Neuronal stem cell (in vitro differentiated cells): ENCODE data around the gene THOC1.

Experiments
- DNase-seq: peaks from one replicate; pipeline ENCODE4 v3.0.0-alpha.2; 2013; ENCODE audit warnings: low spot score
- H2AFZ ChIP-seq: one replicate; pipeline ENCODE4 v1.6.1; 2013; ENCODE audit warnings: mild to moderate bottlenecking, low read length, inconsistent platforms
- H2AK5ac ChIP-seq: 2 replicates; pipeline ENCODE4 v1.6.1; 2013; ENCODE audit warnings: low read depth, mild to moderate bottlenecking, inconsistent platforms, low read length, moderate library complexity, mixed read lengths
- H2BK120ac ChIP-seq: 2 replicates; pipeline ENCODE4 v1.6.1; 2013; ENCODE audit warnings: low read depth, mild to moderate bottlenecking, inconsistent platforms, low read length, moderate library complexity, mixed read lengths
- H2BK12ac ChIP-seq: one replicate; pipeline ENCODE4 v1.6.1; 2013; ENCODE audit warnings: low read length, inconsistent platforms
- H2BK15ac ChIP-seq: 2 replicates; pipeline ENCODE4 v1.6.1; 2013; ENCODE audit warnings: mild to moderate bottlenecking, low read length, inconsistent platforms, mixed read lengths
- H2BK5ac ChIP-seq: one replicate; pipeline ENCODE4 v1.6.1; 2013; ENCODE audit warnings: inconsistent platforms, mild to moderate bottlenecking, low read length, moderate library complexity
- H3K14ac ChIP-seq: one replicate; pipeline ENCODE4 v1.6.1; 2013; ENCODE audit warnings: low read length, inconsistent platforms
- H3K18ac ChIP-seq: 2 replicates; pipeline ENCODE4 v1.6.1; 2013; ENCODE audit warnings: low read length, inconsistent platforms
- H3K23ac ChIP-seq: 2 replicates; pipeline ENCODE4 v1.6.1; 2013; ENCODE audit warnings: low read depth, mild to moderate bottlenecking, mixed read lengths, low read length, inconsistent platforms; ENCODE audit not compliant: poor library complexity
- H3K27ac ChIP-seq: replicated peaks from 3 replicates; pipeline ENCODE4 v1.5.1; 2013; ENCODE audit warnings: low read length, inconsistent platforms
- H3K27me3 ChIP-seq, 3 experiments: 2 replicates each; pipeline ENCODE4 v1.6.1; 2013; ENCODE audit warnings: low read length in 3 of 3, mild to moderate bottlenecking in 2 of 3, inconsistent platforms in 1 of 3, low read depth in 1 of 3, mixed read lengths in 1 of 3, moderate library complexity in 1 of 3; ENCODE audit not compliant: control insufficient read depth in 3 of 3, insufficient read depth in 3 of 3
- H3K36me3 ChIP-seq, 2 donors: replicated peaks in 1 of 2; 2 replicates each; pipeline ENCODE4 v1.6.1; 2013; ENCODE audit warnings: low read length in 2 of 2; ENCODE audit not compliant: control insufficient read depth in 2 of 2, insufficient read depth in 2 of 2
- H3K4ac ChIP-seq: 2 replicates; pipeline ENCODE4 v1.6.1; 2013; ENCODE audit warnings: inconsistent platforms, mild to moderate bottlenecking, low read length, moderate library complexity
- H3K4me1 ChIP-seq, 2 donors: 1 replicate in 1 of 2; 2 replicates in 1 of 2; pipeline ENCODE4 v1.6.1; 2013; ENCODE audit warnings: low read length in 2 of 2, low read depth in 1 of 2; ENCODE audit not compliant: control insufficient read depth in 2 of 2, insufficient read depth in 1 of 2
- H3K4me2 ChIP-seq: one replicate; pipeline ENCODE4 v1.6.1; 2013; ENCODE audit warnings: mild to moderate bottlenecking, low read length, inconsistent platforms; ENCODE audit not compliant: insufficient read depth, poor library complexity, severe bottlenecking
- H3K4me3 ChIP-seq, 2 donors: 2 replicates each; pipeline ENCODE4 v1.5.1; 2013; ENCODE audit warnings: low read length in 2 of 2, mild to moderate bottlenecking in 2 of 2, inconsistent platforms in 1 of 2, moderate library complexity in 1 of 2
- H3K79me1 ChIP-seq: one replicate; pipeline ENCODE4 v1.6.1; 2013; ENCODE audit warnings: low read depth, mild to moderate bottlenecking, inconsistent platforms, low read length, moderate library complexity
- H3K9ac ChIP-seq: one replicate; pipeline ENCODE4 v1.6.1; 2013; ENCODE audit warnings: mild to moderate bottlenecking, low read depth, low read length, inconsistent platforms; ENCODE audit not compliant: poor library complexity
- H3K9me3 ChIP-seq, 2 donors: replicated peaks in 1 of 2; 2 replicates each; pipeline versions ENCODE3 to v1.6.1; 2013; ENCODE audit warnings: low read length in 2 of 2, mild to moderate bottlenecking in 2 of 2, inconsistent platforms in 1 of 2, low read depth in 1 of 2, mixed read lengths in 1 of 2, moderate library complexity in 1 of 2; ENCODE audit not compliant: control insufficient read depth in 2 of 2, insufficient read depth in 1 of 2
- H4K8ac ChIP-seq: one replicate; pipeline ENCODE4 v1.6.1; 2013; ENCODE audit warnings: low read depth, mild to moderate bottlenecking, inconsistent platforms, low read length, moderate library complexity
- H4K91ac ChIP-seq: one replicate; pipeline ENCODE4 v1.6.1; 2013; ENCODE audit warnings: low read length, low read depth, mild to moderate bottlenecking, inconsistent platforms; ENCODE audit not compliant: poor library complexity
- WGBS, 2 donors: extraction: QIAGEN DNeasy Blood & Tissue Kit; methylation state at CpG; one replicate each; pipeline ENCODE4 v1.1.7; 2013; ENCODE audit warnings: missing lambda C conversion rate in 2 of 2, mixed read lengths in 1 of 2; ENCODE audit not compliant: insufficient read length in 2 of 2, insufficient replicate concordance in 1 of 2; ENCODE audit errors: extremely low coverage in 2 of 2; 5-methylcytosine and 5-hydroxymethylcytosine counted together

THOC1 gene

GRCh38 chr18:251572-251971, 16.3 kb downstream of the THOC1 start:
- Histone ChIP-seq H3K27me3 (no peaks in the 10 kb centered on the region), H2AK5ac (no peak overlapping the region), H4K8ac (no peak overlapping the region), H2BK120ac (no peak overlapping the region), H3K18ac (no peak overlapping the region), H2BK5ac (no peak overlapping the region), H2AFZ (no peak overlapping the region), H3K14ac (no peak overlapping the region), H3K27ac (no peak overlapping the region), H3K4me3 (no peak overlapping the region), H2BK15ac (no peak overlapping the region), H3K9me3 (no peaks in the 10 kb centered on the region), H3K4me1 (no peaks in the 10 kb centered on the region), H2BK12ac (no peak overlapping the region), H3K4ac (no peak overlapping the region), H3K9ac (no peak overlapping the region), H4K91ac (no peak overlapping the region), H3K4me2 (no peak overlapping the region), H3K23ac (no peak overlapping the region), H3K36me3 (peaks cover 20 to 97% of the 10 kb centered on the region in 2 donors), H3K79me1 (no peaks in the 10 kb centered on the region)
- no CpG with 5 or more reads among the region's 5 CpGs for WGBS, 2 donors
- DNase-seq, result no peak

- no peaks in the 10 kb centered on the region for H3K9me3 ChIP-seq
- no CpG with 5 or more reads among the region's 2 CpGs for WGBS, 2 donors
- no peak overlapping the region for H3K9ac ChIP-seq
- no peaks in the 10 kb centered on the region for H3K27me3 ChIP-seq
- H3K4me1 ChIP-seq, result no peaks in the 10 kb centered on the region
- H3K27ac ChIP-seq, result no peak overlapping the region
- H2AK5ac ChIP-seq, result no peak overlapping the region
- no peak overlapping the region for H2BK5ac ChIP-seq
- no peak overlapping the region for H3K4ac ChIP-seq
- H3K23ac ChIP-seq, result no peak overlapping the region
- no peak overlapping the region for H4K91ac ChIP-seq
- H2AFZ ChIP-seq, result no peak overlapping the region
- H3K14ac ChIP-seq, result no peak overlapping the region
- DNase-seq, result no peak
- H2BK120ac ChIP-seq, result no peak overlapping the region
- no peak overlapping the region for H2BK15ac ChIP-seq
- no peaks in the 10 kb centered on the region for H3K79me1 ChIP-seq
- H4K8ac ChIP-seq, result no peak overlapping the region
- peaks cover 15 to 97% of the 10 kb centered on the region in 2 donors for H3K36me3 ChIP-seq
- no peak overlapping the region for H2BK12ac ChIP-seq
- H3K18ac ChIP-seq, result no peak overlapping the region
- H3K4me2 ChIP-seq, result no peak overlapping the region
- H3K4me3 ChIP-seq, result no peak overlapping the region
Observed at GRCh38 chr18:250685-251084, 17.2 kb downstream of the THOC1 start.

DNA sequence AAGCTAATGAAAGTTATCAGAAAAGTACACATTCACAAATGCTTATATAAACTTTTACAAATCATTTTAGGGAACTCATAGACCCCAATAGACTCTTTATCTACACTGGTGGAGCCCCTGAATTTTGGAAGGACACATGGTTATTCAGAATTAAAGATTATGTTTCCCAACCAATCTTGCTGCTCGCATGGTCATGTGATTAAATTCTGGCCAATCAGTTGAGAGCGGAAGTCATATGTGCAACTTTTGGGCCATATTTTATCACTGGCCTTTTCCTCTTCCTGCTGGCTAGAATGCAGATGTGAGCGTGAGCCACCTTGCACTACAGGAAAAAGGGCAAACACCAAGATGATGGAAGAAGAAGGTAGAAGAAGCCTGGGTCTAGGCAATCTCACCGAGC, 19.8 kb downstream of the THOC1 start:
- H3K4me1 ChIP-seq, result no peaks in the 10 kb centered on the region
- H4K8ac ChIP-seq, result no peak overlapping the region
- H3K79me1 ChIP-seq, result no peaks in the 10 kb centered on the region
- H4K91ac ChIP-seq, result no peak overlapping the region
- H3K23ac ChIP-seq, result no peak overlapping the region
- no peak overlapping the region for H3K27ac ChIP-seq
- no peak overlapping the region for H2BK120ac ChIP-seq
- no peak overlapping the region for H3K14ac ChIP-seq
- no peak overlapping the region for H3K4me3 ChIP-seq
- H3K4me2 ChIP-seq, result no peak overlapping the region
- H3K9me3 ChIP-seq, result peaks cover 0 to 18% of the 10 kb centered on the region in 2 donors
- no peak overlapping the region for H2BK5ac ChIP-seq
- no peak overlapping the region for H2AFZ ChIP-seq
- H3K27me3 ChIP-seq, result no peaks in the 10 kb centered on the region
- H3K18ac ChIP-seq, result no peak overlapping the region
- no peak overlapping the region for H3K4ac ChIP-seq
- H3K9ac ChIP-seq, result no peak overlapping the region
- H3K36me3 ChIP-seq, result peaks cover 21 to 97% of the 10 kb centered on the region in 2 donors
- H2BK15ac ChIP-seq, result no peak overlapping the region
- no peak for DNase-seq
- WGBS, 2 donors, result no CpG with 5 or more reads among the region's 4 CpGs
- H2BK12ac ChIP-seq, result no peak overlapping the region
- H2AK5ac ChIP-seq, result no peak overlapping the region

DNA sequence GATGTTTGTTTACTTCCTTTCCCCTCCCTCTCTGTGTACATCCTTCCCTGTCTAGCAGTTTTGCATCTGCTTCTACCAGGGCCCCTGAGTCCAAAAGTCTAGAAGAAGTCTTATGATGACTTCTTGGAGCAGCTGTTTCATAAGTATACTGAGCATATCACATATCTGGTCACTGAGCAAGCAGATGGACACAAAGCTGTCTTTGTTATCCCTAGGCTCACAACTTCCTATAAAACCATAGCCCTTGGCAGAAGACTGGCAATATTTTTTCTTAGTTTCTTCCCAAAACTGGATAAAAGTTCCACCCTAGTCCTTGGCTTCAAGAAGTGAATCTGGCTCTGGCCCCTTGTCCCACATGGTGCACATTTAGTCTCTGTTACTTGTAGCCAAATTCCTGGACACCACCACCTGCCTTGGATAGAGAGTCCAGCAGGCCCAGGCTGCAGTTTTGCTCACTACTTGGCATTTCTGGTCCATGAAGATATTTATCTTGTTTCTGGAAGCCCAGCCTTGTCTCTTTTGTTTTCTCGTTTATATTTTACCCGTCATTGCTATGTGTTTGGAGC, 22.5 kb downstream of the THOC1 start:
- Histone ChIP-seq H3K4me3 (no peak overlapping the region), H3K4me1 (no peaks in the 10 kb centered on the region), H4K8ac (no peak overlapping the region), H3K4ac (no peak overlapping the region), H3K36me3 (peaks cover 9 to 97% of the 10 kb centered on the region in 2 donors), H2BK120ac (no peak overlapping the region), H3K9me3 (peaks cover 0 to 27% of the 10 kb centered on the region in 2 donors), H2AK5ac (no peak overlapping the region), H3K4me2 (no peak overlapping the region), H2BK5ac (no peak overlapping the region), H3K9ac (no peak overlapping the region), H2AFZ (no peak overlapping the region), H3K18ac (no peak overlapping the region), H3K27me3 (no peaks in the 10 kb centered on the region), H3K79me1 (no peaks in the 10 kb centered on the region), H3K14ac (no peak overlapping the region), H4K91ac (no peak overlapping the region), H3K23ac (no peak overlapping the region), H2BK15ac (no peak overlapping the region), H3K27ac (no peak overlapping the region), H2BK12ac (no peak overlapping the region)
- no peak for DNase-seq
- no CpG with 5 or more reads among the region's 2 CpGs for WGBS, 2 donors
